ENCODE data around the gene TSPAN18.

DNA sequence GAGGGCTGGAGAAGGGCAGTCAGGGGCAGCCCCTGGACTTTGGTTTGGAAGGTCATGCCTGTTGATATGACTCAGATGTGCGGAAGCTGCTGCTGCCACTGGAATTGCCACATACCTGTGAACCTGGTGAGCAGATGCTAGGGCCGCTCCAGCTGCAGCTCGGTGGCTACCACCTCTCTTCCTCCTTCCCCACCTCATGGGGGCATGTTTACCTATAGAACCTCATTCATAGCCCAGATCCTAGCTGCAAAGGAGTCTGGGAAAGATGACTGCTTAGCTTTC, 17.5 kb upstream of the TSPAN18 start:
- TF ChIP-seq POLR2A (IDR thresholded peaks at IDR 0.05; ENCODE audit: low read depth, low read length) (no peak), POLR2AphosphoS5 (IDR thresholded peaks at IDR 0.05; ENCODE audit: low read depth, low read length) (no peak), TAF1 (IDR thresholded peaks at IDR 0.05; ENCODE audit: borderline replicate concordance, low read depth, low read length) (no peak)
